Pancreas (tissue), 10 donors: Measurements from ENCODE around the gene SUCLG2. TPM values are rescaled to one million over a fixed set of nuclear protein-coding genes. Genes with fewer than 3 reads are reported as not detected.
"Not testable (repeated sequence)": the region's sequence is repeated elsewhere in the genome, so short reads cannot be mapped to it uniquely, and the experiment has no call there.

ENCODE experiments used
- ATAC-seq, 4 donors: fragments of 200-7000 bp; cut with Tn5 transposase; one replicate each; pipeline versions ENCODE4 v1.8.0 to v1.9.1; 2020; ENCODE audit warnings: mild to moderate bottlenecking in 4 of 4, moderate library complexity in 4 of 4
- DNase-seq, 6 donors: peaks; one replicate each; pipeline ENCODE4 v3.0.0-alpha.2; 2020
- FAIRE-seq: peaks from 2 replicates; lab custom pipeline; 2012; peaks lifted over from hg19 to GRCh38; lab: Jason Lieb, UNC
- H3K27ac ChIP-seq, 4 donors: fragments of 200-600 bp; sonication (generic); 1 replicate in 3 of 4; 2 replicates in 1 of 4; pipeline versions ENCODE4 v1.5.0 to v1.8.0; 2020
- H3K27me3 ChIP-seq, 4 donors: fragments of 200-600 bp; one replicate each; pipeline ENCODE4 v1.8.0; 2021
- H3K36me3 ChIP-seq, 3 donors: fragments of 200-600 bp; sonication (generic) in 1 of 3; one replicate each; pipeline versions ENCODE4 v1.5.0 to v1.8.0; 2020 to 2021
- H3K4me1 ChIP-seq, 3 donors: fragments of 200-600 bp; one replicate each; pipeline ENCODE4 v1.8.0; 2021
- H3K4me3 ChIP-seq, 4 donors: fragments of 200-600 bp; sonication (generic) in 2 of 4; one replicate each; pipeline versions ENCODE4 v1.5.0 to v1.8.0; 2020 to 2021
- H3K9me3 ChIP-seq, 4 donors: fragments of 200-600 bp; one replicate each; pipeline ENCODE4 v1.8.0; 2021
- WGBS, 2 donors: extraction: QIAGEN DNeasy Blood & Tissue Kit; methylation state at CpG; one replicate each; pipeline ENCODE4 v1.1.7; 2013; 5-methylcytosine and 5-hydroxymethylcytosine counted together
- intact Hi-C, 3 donors: fragments of 100-400 bp; cut with DNase I; formaldehyde crosslinking; loops; one replicate each; pipeline versions ENCODE4 v1.11.1 to v1.14.2; 2022
- polyA plus RNA-seq, 2 donors: library from polyadenylated mRNA; stranded (reverse); fragments of 200-250 nt; gene quantifications; one replicate each; pipeline ENCODE4 v1.2.3, GENCODE V29; 2013
- total RNA-seq, 6 donors: library from RNA; stranded (reverse); fragmentation: NEBNext Ultra II Directional in 4 of 6; extraction: Animal tissue kit (Norgen Biotek cat#: 25700) in 4 of 6; gene quantifications; one replicate each; pipeline versions ENCODE4 v1.2.1 to v1.2.4, GENCODE V29; 2021 to 2023
- TF ChIP-seq, protein P1 (sequence below), 4 donors: fragments of 200-600 bp; sonication (generic) in 3 of 4; IDR thresholded peaks; one replicate each; pipeline versions ENCODE4 v1.5.0 to v1.8.0; 2021; ENCODE audit warnings: antibody characterized with exemption in 4 of 4
- donor health status: healthy with polysubstance abuse.
- donor health status: DM: no; HTN: no; CAD: no; lungs with moderate emphysema.
- donor health status: DM: no; HTN: no; CAD: no.
- donor health status: control.
- donor health status: control.
- donor health status: Bipolar disorder and iron deficiency.
- donor health status: DM: yes; HTN: yes; CAD: no.
- donor health status: DM: no; HTN: no; CAD: no.
- donor health status: DM: no; HTN: no; CAD: no.
- donor health status: DM: yes; HTN: yes; CAD: no.

SUCLG2 gene
- total and polyA plus RNA-seq, 8 donors, result 16.4 to 34.4 (median 28.9) TPM

DNA sequence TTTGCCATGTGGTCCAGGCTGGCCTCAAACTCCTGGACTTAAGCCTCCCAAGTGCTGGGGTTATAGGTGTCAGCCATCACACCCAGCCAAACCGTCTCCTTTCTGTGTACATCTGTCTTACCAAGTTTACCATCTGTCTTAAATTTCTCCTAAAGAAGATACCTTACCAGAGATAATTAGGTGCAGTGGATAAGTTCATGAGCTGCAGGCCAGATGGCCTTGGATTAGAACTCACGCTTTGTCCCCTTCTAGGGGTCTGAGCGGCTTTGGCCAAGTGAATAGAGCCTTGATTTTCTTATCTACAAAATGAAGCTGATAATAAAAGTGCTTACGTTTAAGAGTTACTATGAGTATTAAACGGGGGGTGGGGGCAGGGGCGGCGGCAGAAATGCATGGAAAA, 103.9 kb downstream of the SUCLG2 start:
- Histone ChIP-seq H3K4me3 (no peak overlapping the region), H3K9me3 (no peaks in the 10 kb centered on the region), H3K27me3 (no peaks in the 10 kb centered on the region), H3K27ac (no peak overlapping the region), H3K36me3 (no peaks in the 10 kb centered on the region), H3K4me1 (no peaks in the 10 kb centered on the region)
- intact Hi-C loops, result no loop called here
- DNase-seq, result no peak
- WGBS, 2 donors, result 81 to 86% methylated on average over 7 of the region's 7 CpGs
- no peak for FAIRE-seq
- ATAC-seq, result no peak
- TF ChIP-seq, protein P1, sequence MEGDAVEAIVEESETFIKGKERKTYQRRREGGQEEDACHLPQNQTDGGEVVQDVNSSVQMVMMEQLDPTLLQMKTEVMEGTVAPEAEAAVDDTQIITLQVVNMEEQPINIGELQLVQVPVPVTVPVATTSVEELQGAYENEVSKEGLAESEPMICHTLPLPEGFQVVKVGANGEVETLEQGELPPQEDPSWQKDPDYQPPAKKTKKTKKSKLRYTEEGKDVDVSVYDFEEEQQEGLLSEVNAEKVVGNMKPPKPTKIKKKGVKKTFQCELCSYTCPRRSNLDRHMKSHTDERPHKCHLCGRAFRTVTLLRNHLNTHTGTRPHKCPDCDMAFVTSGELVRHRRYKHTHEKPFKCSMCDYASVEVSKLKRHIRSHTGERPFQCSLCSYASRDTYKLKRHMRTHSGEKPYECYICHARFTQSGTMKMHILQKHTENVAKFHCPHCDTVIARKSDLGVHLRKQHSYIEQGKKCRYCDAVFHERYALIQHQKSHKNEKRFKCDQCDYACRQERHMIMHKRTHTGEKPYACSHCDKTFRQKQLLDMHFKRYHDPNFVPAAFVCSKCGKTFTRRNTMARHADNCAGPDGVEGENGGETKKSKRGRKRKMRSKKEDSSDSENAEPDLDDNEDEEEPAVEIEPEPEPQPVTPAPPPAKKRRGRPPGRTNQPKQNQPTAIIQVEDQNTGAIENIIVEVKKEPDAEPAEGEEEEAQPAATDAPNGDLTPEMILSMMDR (IDR thresholded peaks at IDR 0.05), result no peak

DNA sequence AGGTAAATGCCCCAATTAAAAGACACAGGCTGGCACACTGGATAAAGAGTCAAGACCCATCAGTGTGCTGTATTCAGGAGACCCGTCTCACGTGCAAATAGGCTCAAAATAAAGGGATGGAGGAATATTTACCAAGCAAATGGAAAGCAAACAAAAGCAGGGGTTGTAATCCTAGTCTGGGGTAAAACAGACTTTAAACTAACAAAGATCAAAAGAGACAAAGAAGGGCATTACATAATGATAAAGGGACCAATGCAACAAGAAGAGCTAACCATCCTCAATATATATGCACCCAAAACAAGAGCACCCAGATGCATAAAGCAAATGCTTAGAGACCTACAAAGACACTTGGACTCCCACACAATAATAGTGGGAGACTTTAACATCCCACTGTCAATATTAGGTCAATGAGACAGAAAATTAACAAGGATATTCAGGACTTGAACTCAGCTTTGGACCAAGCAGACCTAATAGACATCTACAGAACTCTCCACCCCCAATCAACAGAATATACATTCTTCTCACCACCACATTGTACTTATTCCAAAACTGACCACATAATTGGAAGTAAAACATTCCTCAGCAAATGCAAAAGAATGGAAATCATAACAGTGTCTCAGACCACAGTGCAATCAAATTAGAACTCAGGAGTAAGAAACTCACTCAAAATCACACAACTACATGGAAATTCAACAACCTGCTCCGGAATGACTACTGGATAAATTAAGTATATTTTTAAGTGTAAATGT, 111.7 kb downstream of the SUCLG2 start:
- DNase-seq, intact Hi-C loops, H3K4me3 ChIP-seq, ATAC-seq, H3K36me3 ChIP-seq, H3K9me3 ChIP-seq, H3K27me3 ChIP-seq, H3K27ac ChIP-seq, FAIRE-seq, H3K4me1 ChIP-seq: not testable (repeated sequence)
- 98 to 99% methylated on average over 3 of the region's 3 CpGs for WGBS, 2 donors

GRCh38 chr3:67540198-67540894, 114.1 kb downstream of the SUCLG2 start:
- H3K27me3 ChIP-seq, result no peaks in the 10 kb centered on the region
- no peak overlapping the region for H3K27ac ChIP-seq
- 90 to 91% methylated on average over 8 of the region's 8 CpGs for WGBS, 2 donors
- no peaks in the 10 kb centered on the region for H3K4me1 ChIP-seq
- ATAC-seq, result no peak
- H3K36me3 ChIP-seq, result no peaks in the 10 kb centered on the region
- no peaks in the 10 kb centered on the region for H3K9me3 ChIP-seq
- intact Hi-C loops, result no loop called here
- H3K4me3 ChIP-seq, result no peak overlapping the region
- DNase-seq, result no peak
- TF ChIP-seq, protein P1 (IDR thresholded peaks at IDR 0.05), result no peak
- no peak for FAIRE-seq

- H3K4me3 ChIP-seq, DNase-seq, H3K27ac ChIP-seq, H3K4me1 ChIP-seq, ATAC-seq, H3K36me3 ChIP-seq, H3K9me3 ChIP-seq, H3K27me3 ChIP-seq, FAIRE-seq, intact Hi-C loops: not testable (repeated sequence)
- WGBS, 2 donors, result 98 to 100% methylated on average over 4 of the region's 4 CpGs
Measured at GRCh38 chr3:67537203-67537602, 117.2 kb downstream of the SUCLG2 start.

DNA sequence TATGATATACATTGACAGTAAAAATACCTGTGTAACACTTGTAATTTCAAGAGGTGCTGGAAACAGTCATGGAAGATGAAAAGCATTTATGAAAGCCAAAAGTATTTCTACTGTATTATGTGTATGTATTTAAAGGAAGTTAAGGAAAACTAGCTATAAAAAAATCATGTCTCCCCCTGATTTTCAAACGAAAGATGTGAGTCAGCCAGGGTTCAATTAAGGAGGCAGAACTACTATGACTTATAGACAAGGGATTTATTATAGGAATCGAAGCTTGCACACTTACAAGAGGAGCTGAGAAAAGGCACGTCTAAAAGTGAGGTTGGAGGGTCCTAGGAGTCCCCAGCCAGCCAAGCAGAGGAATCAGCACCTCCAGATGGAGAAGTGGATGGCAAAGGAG, 119.4 kb downstream of the SUCLG2 start:
- no peaks in the 10 kb centered on the region for H3K27me3 ChIP-seq
- DNase-seq, result no peak
- H3K27ac ChIP-seq, result no peak overlapping the region
- no peaks in the 10 kb centered on the region for H3K36me3 ChIP-seq
- TF ChIP-seq, protein P1 (IDR thresholded peaks at IDR 0.05), result no peak
- intact Hi-C loops, result no loop called here
- no peak for FAIRE-seq
- no peaks in the 10 kb centered on the region for H3K9me3 ChIP-seq
- no peak for ATAC-seq
- WGBS, 2 donors, result 85 to 95% methylated on average over 3 of the region's 3 CpGs
- no peak overlapping the region for H3K4me3 ChIP-seq
- H3K4me1 ChIP-seq, result no peaks in the 10 kb centered on the region

GRCh38 chr3:67534594-67534993, 119.8 kb downstream of the SUCLG2 start:
- ATAC-seq (no peak), FAIRE-seq (no peak), DNase-seq (no peak)
- Histone ChIP-seq H3K27ac (no peak overlapping the region), H3K9me3 (no peaks in the 10 kb centered on the region), H3K27me3 (no peaks in the 10 kb centered on the region), H3K36me3 (no peaks in the 10 kb centered on the region), H3K4me1 (no peaks in the 10 kb centered on the region), H3K4me3 (no peak overlapping the region)
- intact Hi-C loops, result no loop called here
- TF ChIP-seq, protein P1 (IDR thresholded peaks at IDR 0.05), result no peak
